Tibial nerve (tissue), 4 donors: ENCODE measurements around the gene SMC3. TPM values are rescaled to one million over a fixed set of nuclear protein-coding genes. Genes with fewer than 3 reads are reported as not detected.
"Not testable (repeated sequence)": the region's sequence is repeated elsewhere in the genome, so short reads cannot be mapped to it uniquely, and the experiment has no call there.

Source experiments
- DNase-seq, 2 donors: peaks; one replicate each; pipeline ENCODE4 v3.0.0-alpha.2; 2019; ENCODE audit warnings: low spot score in 2 of 2
- H3K27ac ChIP-seq, 4 donors: fragments of 200-600 bp; sonication (generic) in 3 of 4; one replicate each; pipeline ENCODE4 v1.5.1; 2017 to 2019; ENCODE audit warnings: mild to moderate bottlenecking in 1 of 4
- H3K27me3 ChIP-seq, 2 donors: fragments of 200-600 bp; sonication (generic) in 1 of 2; one replicate each; pipeline versions ENCODE4 v1.5.1 to v1.6.0; 2017 to 2019
- H3K36me3 ChIP-seq, 3 donors: fragments of 200-600 bp; sonication (generic); one replicate each; pipeline ENCODE4 v1.5.1; 2018 to 2019
- H3K4me1 ChIP-seq, 4 donors: fragments of 200-600 bp; sonication (generic) in 3 of 4; one replicate each; pipeline ENCODE4 v1.5.1; 2017 to 2019
- H3K4me3 ChIP-seq, 4 donors: fragments of 200-600 bp; sonication (generic) in 3 of 4; one replicate each; pipeline ENCODE4 v1.5.1; 2017 to 2019; ENCODE audit warnings: mild to moderate bottlenecking in 1 of 4, moderate library complexity in 1 of 4
- H3K9me3 ChIP-seq, 4 donors: fragments of 200-600 bp; sonication (generic) in 3 of 4; one replicate each; pipeline ENCODE4 v1.5.1; 2017 to 2019
- EP300 ChIP-seq, 2 donors: sonication (generic); formaldehyde crosslinking; IDR thresholded peaks; one replicate each; pipeline ENCODE4 v1.6.1; 2017; ENCODE audit warnings: antibody characterized with exemption in 2 of 2, mild to moderate bottlenecking in 1 of 2
- POLR2A ChIP-seq, 2 donors: fragments of 450-650 bp; IDR thresholded peaks; one replicate each; pipeline ENCODE4 v1.6.1; 2017; ENCODE audit warnings: antibody characterized with exemption in 2 of 2, mild to moderate bottlenecking in 2 of 2, moderate library complexity in 2 of 2
- WGBS, 2 donors: methylation state at CpG; one replicate each; pipeline ENCODE4 v1.1.5; 2018; 5-methylcytosine and 5-hydroxymethylcytosine counted together
- total RNA-seq, 4 donors: library from RNA; depleted of rRNA; stranded (reverse); fragments of >200 nt; gene quantifications; one replicate each; pipeline ENCODE4 v1.1.0, GENCODE V29; 2016
- TF ChIP-seq, protein P1 (sequence below), 5 experiments: fragments of 200-600 bp in 3 of 5; fragments of 450-650 bp in 2 of 5; sonication (generic) in 3 of 5; IDR thresholded peaks; one replicate each; pipeline ENCODE4 v1.5.1; 2016 to 2019; ENCODE audit warnings: antibody characterized with exemption in 5 of 5, mild to moderate bottlenecking in 3 of 5, moderate library complexity in 2 of 5

The SMC3 gene
- total RNA-seq, 4 donors from 2014 or later: 31.0 to 41.4 (median 33.4) TPM

DNA sequence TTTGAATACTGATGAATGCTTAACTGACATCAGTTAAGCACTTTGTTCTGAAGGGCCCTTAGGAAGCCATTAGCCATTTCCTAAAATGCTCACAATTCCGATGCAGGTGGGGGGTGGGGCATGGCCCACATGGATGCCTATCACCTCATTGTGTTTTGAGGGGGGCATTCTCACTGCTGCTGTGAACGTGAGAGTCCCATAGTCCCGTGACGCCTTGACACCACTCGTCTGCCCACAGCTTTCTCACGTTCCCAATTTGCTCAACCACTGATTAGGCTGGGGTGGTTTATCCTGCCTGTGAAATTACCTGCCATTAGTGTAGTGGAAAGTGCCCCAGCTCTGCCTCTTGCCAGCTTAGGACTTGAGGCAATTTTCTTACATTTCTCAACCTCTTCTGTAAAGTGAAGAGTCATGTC is 37.9 kb upstream of the SMC3 start:
- Histone ChIP-seq H3K9me3 (no peaks in the 10 kb centered on the region), H3K4me3 (peak overlapping the region in 1 of 4 donors; percentile 32), H3K27me3 (peaks cover 0 to 18% of the 10 kb centered on the region in 2 donors), H3K4me1 (peaks cover 0 to 12% (median 5%) of the 10 kb centered on the region in 4 donors), H3K36me3 (no peaks in the 10 kb centered on the region), H3K27ac (no peak overlapping the region)
- no peak for TF ChIP-seq EP300 (IDR thresholded peaks at IDR 0.05)
- TF ChIP-seq, protein P1, sequence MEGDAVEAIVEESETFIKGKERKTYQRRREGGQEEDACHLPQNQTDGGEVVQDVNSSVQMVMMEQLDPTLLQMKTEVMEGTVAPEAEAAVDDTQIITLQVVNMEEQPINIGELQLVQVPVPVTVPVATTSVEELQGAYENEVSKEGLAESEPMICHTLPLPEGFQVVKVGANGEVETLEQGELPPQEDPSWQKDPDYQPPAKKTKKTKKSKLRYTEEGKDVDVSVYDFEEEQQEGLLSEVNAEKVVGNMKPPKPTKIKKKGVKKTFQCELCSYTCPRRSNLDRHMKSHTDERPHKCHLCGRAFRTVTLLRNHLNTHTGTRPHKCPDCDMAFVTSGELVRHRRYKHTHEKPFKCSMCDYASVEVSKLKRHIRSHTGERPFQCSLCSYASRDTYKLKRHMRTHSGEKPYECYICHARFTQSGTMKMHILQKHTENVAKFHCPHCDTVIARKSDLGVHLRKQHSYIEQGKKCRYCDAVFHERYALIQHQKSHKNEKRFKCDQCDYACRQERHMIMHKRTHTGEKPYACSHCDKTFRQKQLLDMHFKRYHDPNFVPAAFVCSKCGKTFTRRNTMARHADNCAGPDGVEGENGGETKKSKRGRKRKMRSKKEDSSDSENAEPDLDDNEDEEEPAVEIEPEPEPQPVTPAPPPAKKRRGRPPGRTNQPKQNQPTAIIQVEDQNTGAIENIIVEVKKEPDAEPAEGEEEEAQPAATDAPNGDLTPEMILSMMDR (IDR thresholded peaks at IDR 0.05): no peak
- TF ChIP-seq POLR2A (IDR thresholded peaks at IDR 0.05): no peak
- no peak for DNase-seq
- WGBS, 2 donors: 39 to 53% methylated on average over 6 of the region's 6 CpGs

DNA sequence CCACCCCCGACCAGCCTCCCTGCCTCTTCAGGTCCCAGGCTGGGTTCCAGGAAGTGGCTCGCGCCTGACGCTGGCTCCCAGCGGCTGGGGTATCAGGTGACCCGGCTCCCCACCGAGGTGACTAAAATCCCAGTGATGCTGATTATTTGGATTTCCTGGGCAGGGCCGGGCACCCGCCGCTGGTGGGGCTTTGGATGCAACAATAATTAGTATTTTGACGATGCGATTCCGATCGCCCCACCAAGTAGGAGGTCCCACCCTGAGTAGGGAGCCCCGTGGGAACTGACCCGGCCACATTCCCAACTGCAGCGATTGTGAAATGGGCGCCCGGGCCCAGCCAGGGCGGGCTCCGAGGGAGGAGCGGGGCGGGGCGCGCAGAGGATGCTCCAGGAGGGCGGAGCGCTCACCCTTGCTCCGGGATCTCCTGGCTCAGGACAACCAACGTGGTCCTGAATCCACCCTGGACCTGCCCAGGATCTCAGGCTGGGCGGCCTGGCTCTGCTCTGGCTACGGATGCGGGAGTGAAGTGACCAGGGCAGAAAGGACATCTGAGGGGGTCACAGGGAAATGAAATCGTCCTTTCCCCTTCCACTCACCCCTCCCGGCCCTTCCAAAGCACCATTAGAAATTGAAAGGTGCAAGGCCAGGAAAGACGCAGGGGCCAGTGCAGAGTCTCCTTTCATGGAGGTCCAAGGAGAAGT is 37.2 kb upstream of the SMC3 start:
- peak; percentile 35 to 46 for DNase-seq
- Histone ChIP-seq H3K4me1 (peaks cover 0 to 12% (median 5%) of the 10 kb centered on the region in 4 donors), H3K27ac (peak overlapping the region in 1 of 4 donors; percentile 23), H3K27me3 (peaks cover 0 to 18% of the 10 kb centered on the region in 2 donors), H3K4me3 (peak overlapping the region in 2 of 4 donors; percentile 12 to 32), H3K9me3 (no peaks in the 10 kb centered on the region), H3K36me3 (no peaks in the 10 kb centered on the region)
- 8 to 9% methylated on average over 27 to 33 of the region's 35 CpGs for WGBS, 2 donors
- TF ChIP-seq EP300 (IDR thresholded peaks at IDR 0.05): peak in 1 of 2 donors; percentile 46
- TF ChIP-seq, protein P1 (IDR thresholded peaks at IDR 0.05): no peak
- TF ChIP-seq POLR2A (IDR thresholded peaks at IDR 0.05): no peak

DNA sequence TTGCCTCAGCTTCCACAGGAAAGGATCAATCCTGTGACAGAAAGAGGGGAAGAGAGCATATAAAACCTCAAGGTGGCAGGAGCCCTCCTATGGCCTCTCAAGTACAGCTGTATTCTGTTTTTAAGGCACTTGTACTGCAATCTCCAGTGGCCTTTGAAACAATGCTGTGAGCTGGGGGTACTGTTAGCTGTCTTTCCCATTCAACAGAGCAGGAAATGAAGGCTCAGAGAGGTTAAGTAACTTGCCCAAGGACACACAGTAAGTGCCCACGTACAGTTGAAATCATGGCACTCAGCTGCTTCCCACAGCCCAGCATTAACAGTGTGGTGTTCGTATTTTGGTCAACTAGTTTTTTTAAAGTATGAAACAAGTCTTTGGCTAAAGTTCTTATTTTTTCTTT is 35.8 kb upstream of the SMC3 start:
- no peak overlapping the region for H3K27ac ChIP-seq
- H3K27me3 ChIP-seq: peaks cover 0 to 18% of the 10 kb centered on the region in 2 donors
- no peaks in the 10 kb centered on the region for H3K9me3 ChIP-seq
- no peaks in the 10 kb centered on the region for H3K36me3 ChIP-seq
- H3K4me1 ChIP-seq: peaks cover 0 to 12% (median 5%) of the 10 kb centered on the region in 4 donors
- no peak for DNase-seq
- H3K4me3 ChIP-seq: no peak overlapping the region
- 89% methylated on average over 2 of the region's 2 CpGs for WGBS, 2 donors
- TF ChIP-seq EP300 (IDR thresholded peaks at IDR 0.05) (no peak), POLR2A (IDR thresholded peaks at IDR 0.05) (no peak)
- TF ChIP-seq, protein P1 (IDR thresholded peaks at IDR 0.05): no peak

DNA sequence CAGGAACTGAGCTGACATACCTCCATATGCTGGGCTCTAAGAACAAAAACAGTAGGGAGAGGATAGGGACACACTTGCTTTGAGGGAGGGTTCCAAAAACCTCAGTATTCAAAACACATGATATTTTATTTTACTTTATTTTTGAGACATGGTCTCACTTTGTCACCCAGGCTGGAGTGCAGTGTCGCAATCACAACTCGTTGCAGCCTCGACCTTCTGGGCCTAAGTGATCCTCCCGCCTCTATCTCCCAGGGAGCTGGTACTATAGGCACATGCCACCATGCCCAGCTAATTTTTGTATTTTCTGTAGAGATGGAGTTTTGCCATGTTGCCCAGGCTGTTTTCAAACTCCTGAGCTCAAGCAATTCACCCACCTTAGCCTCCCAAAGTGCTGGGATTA is 34.9 kb upstream of the SMC3 start:
- H3K4me1 ChIP-seq: peaks cover 0 to 12% (median 5%) of the 10 kb centered on the region in 4 donors
- H3K36me3 ChIP-seq, H3K9me3 ChIP-seq, H3K27ac ChIP-seq, DNase-seq, H3K4me3 ChIP-seq: not testable (repeated sequence)
- 79 to 85% methylated on average over 4 of the region's 4 CpGs for WGBS, 2 donors
- H3K27me3 ChIP-seq: peaks cover 0 to 18% of the 10 kb centered on the region in 2 donors

DNA sequence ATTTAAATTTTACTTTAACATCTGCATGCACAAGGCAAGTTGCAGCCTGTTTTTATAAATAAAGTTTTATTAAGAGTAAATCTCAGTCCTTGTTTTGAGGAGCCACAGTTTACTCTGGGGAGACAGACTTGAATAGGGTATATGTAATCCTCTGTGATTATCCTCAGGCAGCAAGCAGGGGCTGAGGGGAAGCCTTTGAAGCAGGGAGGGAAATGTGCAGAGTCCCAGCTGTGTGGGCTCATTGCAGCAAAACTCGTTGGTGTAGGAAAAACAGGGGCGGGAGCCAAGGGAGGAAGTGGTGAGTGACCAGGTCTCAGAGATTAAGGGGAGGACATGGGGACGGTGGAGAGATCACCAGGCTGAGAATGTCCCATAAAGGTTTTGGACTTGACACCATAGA is 34.3 kb upstream of the SMC3 start:
- Histone ChIP-seq H3K4me1 (peaks cover 0 to 12% (median 5%) of the 10 kb centered on the region in 4 donors), H3K27ac (no peak overlapping the region), H3K4me3 (no peak overlapping the region), H3K9me3 (no peaks in the 10 kb centered on the region), H3K36me3 (no peaks in the 10 kb centered on the region), H3K27me3 (peaks cover 0 to 18% of the 10 kb centered on the region in 2 donors)
- TF ChIP-seq EP300 (IDR thresholded peaks at IDR 0.05): no peak
- TF ChIP-seq, protein P1 (IDR thresholded peaks at IDR 0.05): no peak
- TF ChIP-seq POLR2A (IDR thresholded peaks at IDR 0.05): no peak
- no peak for DNase-seq
- 23 to 29% methylated on average over 3 of the region's 3 CpGs for WGBS, 2 donors
